NCI-H345 (cell line): ENCODE results near the gene UROC1.

Experiments used
- DNase-seq: peaks from one replicate; lab custom pipeline; 2025; lab: John Stamatoyannopoulos, UW

UROC1 gene

DNA sequence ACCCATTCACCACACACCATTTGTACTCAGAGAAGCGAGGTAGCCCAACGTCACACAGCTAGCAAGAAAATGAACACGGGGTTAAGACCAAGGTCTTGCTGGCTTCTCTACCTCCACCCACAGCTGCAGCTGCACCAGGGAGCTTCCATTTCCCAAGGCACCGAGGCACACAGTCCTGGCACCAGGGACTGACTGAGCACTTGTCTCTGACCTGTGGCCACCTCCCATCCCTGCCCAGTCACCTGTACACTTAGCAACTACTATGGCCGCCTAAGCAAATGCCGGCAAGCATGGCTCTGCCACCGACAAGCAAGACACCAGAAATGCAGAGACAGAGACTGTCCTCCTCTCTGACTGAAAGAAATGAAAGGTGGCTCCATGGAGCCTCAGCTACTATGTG, 57.2 kb downstream of the UROC1 start:
- no peak for DNase-seq

GRCh38 chr3:126459763-126460127, 57.8 kb downstream of the UROC1 start:
- no peak for DNase-seq

- DNase-seq = no peak
These were observed 58.3 kb downstream of the UROC1 start for GRCh38 chr3:126459111-126459762.

- DNase-seq = no peak
These were observed 60.7 kb downstream of the UROC1 start for GRCh38 chr3:126456766-126457388.

- DNase-seq = no peak
These were observed 61.4 kb downstream of the UROC1 start for GRCh38 chr3:126456211-126456610.

DNA sequence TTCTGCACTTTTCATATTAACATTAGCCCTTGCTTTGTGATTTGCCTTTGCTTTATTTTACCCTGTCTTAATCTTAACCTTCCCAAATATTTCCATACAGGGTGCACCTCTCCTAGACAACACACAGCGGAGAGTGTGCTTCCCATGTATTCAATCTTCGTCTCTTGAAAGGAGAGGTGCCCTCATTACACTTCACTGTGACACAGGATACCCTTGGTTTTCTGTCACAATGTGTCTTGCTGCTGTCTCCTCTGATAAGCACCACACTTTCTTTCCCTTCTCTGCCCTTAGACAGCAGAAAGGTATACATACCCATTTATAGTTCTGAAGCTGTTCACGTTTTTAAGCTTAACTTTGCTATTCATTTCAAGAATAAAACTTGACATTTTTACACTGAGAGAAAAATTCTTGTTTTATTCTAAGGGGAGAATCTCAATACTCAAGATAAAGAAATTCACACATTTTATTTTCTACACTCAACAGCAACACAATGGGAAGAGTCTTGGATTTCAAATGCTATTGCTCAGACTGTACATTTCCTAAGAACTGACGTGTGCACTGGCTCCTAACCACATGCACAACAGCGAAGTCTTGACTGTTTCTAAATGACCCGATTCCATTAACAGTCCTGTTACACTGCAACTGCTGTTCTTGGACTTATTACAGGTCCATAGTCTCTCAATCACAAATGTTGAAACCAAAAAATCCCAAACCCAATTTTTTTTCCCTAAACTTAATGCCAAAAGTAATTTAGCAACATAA, 63.0 kb downstream of the UROC1 start:
- no peak for DNase-seq

DNA sequence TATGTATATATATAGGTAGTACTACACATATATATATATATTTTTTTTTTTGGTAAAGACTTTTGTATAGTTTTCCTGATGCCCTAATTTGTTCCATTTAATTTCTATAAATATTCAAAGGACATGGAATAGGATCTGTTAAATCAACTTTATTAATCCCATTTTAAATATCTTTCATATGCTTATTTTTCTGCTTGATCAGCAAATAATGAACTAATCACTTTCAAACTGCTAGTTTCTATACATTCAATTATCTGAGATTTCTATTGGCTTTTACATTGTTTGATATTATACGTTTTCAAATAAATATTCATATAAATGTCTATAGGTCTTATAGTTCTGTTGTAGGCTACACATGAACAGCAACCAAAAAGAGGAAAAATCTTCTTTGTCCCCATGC, 63.5 kb downstream of the UROC1 start:
- DNase-seq = no peak

DNA sequence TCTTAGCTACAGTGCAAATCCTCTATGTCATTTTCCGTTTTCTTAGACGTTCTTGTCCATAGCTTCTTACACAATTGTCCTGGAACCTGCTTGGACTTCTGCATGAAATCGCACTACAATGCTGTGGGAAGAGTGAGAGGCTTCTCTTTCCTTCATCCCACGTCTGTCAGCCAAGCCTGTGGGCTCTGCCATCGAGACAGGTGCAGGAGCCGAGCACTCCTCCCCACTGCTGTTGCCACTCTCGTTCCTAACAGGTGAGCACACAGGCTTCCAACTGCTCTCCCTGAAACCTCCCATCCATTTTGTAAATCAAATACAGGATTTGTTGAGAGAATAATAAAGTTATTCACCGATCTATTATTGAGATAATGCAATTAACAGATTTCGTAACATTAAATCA, 65.4 kb downstream of the UROC1 start:
- DNase-seq = no peak

- no peak for DNase-seq
These were observed 66.1 kb downstream of the UROC1 start for GRCh38 chr3:126451511-126451910.

- no peak for DNase-seq
These were observed 66.8 kb downstream of the UROC1 start for GRCh38 chr3:126450744-126451143.

GRCh38 chr3:126450219-126450618, 67.4 kb downstream of the UROC1 start:
- DNase-seq = no peak

- no peak for DNase-seq
These were observed 67.9 kb downstream of the UROC1 start for GRCh38 chr3:126449621-126450051.

DNA sequence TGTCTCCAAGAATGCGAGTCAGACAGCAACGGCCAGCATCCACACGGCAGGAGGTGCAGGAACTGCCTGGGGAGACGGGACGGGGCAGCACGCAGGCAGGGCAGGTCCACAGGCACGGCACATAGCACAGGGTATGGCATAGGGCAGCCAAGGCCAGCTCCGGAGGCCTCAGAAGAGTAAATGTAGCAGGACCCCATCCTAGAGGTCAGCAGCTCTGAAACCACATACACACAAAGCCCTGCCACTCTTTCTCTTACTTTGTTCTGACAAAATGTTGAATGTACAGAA, 68.7 kb downstream of the UROC1 start:
- no peak for DNase-seq

DNA sequence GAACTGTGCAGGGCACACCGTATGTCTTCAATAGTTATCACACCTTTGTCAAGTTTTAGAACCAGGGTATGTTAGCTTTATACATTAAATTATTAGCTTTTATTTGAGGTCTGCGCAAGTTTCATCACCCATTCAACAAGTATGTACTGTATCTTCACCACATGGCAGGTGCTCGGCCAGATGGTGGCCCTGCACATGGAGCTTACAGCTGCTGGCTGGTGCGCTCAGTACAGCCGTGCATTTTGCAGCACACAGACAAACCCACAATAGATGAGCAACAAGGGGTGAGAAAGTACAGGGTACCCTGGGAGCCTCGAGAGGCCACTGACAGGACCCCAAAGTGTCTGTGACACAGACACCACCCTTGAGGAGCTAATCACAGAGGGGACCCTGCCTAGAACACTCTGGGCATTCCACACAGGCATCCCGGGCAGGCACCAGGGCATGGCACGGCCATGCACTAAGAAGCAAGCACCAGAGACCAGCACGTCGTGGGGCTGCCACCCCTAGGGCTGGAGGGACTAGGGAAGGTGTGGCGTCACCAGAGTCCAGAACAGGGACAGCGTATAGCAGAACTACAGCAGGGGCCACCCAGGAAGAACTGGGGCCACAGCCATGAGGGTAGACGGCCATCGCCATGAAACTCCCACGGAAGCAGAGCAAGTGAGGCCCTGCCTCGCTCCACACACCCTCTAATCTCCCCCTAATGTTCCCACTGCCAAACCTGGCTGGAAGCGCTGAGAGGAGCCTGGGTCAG, 69.3 kb downstream of the UROC1 start:
- no peak for DNase-seq

DNA sequence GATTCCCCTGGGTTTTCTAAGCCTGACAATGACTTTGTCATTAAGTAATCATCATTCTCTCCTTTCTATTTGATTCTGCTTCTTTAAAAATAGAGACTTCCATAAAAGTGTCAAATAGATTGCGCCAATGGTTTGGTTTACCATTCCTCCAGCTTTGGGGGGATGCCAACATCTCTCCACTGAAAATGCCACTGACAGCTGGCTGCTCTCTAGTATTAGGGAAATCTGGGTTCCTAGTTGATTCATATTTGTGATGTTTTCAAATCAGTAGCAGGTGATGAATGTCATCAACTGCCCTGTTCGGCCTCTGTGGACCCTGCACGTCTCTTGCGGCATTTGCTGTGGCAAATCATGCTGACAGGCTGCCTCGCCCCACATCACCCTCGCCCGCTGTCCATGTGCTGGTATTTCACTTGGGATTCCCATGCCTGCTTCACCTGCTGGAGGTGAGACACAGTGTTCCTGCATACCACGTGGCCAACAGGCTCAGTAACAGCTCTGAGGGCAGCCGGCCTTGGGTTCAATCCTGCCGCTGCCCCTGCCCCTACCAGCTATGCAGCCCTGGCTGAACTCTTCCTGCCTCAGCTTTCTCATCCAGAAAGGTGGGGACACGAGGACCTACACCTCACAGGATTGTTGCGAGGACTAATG, 70.0 kb downstream of the UROC1 start:
- no peak for DNase-seq

DNA sequence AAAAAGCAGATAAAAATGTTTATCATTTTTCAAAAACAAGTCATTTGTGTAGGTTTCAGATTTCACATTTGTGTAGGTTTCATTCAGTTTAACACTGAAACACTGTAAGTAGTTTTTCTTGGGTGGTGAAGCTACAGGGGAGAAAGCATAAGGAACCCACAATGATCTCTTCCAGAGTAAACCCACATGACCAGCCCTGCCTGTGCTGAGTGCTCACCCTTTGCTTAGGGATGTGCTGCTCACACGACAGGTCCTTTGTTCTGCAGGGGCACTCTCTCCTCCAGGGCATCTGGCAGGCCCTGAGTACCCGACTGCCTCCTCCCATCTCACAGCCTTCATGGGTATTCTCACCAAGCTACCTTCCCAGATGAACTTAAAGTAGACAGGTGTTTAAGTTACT, 70.8 kb downstream of the UROC1 start:
- peak; percentile 46 for DNase-seq

DNA sequence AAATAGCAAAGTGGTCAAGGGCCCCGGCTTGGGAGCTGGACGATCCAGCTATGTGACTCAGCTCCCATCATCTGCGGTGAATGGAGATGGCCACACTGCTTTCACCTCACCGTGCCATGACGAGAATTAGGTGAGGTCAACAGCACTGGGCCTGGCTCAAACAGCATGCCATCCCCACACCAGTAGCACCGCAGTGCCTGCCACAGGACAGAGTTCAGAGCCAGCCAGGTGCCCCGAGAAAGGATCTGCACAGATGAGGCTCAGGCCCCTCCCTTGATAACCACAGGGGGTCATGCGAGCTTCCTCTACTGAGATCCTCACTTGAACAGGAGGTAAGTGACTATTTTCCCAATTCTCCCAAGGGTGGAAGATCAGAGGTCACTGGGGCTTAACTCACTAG, 71.3 kb downstream of the UROC1 start:
- DNase-seq = no peak

GRCh38 chr3:126445506-126445905, 72.1 kb downstream of the UROC1 start:
- no peak for DNase-seq

DNA sequence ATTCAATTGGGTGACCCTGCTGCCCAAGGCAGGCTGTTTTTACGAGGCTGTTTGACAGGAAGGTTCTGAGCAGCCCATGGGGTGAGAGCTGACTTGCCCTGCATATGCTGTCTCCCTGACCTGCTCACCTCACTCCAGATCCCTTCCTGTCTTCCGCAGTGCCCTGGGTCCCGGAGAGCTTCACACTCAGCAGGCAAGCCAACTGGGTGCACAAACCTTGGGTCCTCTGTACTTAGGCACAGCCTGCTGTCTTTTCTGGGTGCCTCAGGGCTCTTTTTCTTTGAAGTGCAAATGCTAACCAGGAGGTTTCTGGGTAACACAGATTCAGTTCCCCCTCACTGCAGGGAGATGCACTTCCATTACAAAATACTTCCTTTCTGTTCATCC, 74.7 kb downstream of the UROC1 start:
- no peak for DNase-seq

DNA sequence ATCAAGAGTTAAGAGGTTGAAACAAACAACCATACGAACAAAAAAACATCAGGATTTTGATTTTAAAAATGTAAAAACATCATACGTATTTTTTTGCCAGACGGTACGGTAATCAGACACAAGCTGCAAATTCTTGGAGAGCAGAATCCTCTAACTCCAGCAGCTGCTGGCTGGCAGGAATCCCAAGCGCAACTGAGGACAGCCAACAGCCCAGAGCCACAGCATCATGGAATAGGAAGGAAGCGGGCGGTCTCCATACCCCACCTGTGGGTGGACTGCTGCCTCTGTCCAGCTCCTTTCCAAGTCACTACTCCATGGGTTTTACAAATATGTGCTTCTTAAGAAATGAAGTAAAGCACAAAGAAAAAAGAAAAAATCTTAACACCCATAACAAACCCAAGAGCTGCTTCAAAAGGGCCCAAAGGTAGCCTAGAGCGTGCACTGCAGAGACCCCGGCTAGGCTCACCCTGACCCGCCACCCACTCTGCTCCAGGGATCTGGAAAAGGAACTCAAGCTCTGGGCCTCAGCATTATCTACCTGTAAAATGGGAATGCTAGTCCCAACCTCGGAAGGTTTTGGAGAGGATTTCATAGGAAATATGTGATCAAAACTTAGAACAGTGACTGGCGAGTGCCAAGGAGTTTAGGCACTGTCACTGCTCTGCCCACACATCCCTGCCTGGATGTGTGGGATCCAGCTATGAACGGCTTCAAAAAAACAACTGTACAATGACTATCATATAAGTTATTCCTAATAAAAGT, 75.3 kb downstream of the UROC1 start:
- DNase-seq = no peak

DNA sequence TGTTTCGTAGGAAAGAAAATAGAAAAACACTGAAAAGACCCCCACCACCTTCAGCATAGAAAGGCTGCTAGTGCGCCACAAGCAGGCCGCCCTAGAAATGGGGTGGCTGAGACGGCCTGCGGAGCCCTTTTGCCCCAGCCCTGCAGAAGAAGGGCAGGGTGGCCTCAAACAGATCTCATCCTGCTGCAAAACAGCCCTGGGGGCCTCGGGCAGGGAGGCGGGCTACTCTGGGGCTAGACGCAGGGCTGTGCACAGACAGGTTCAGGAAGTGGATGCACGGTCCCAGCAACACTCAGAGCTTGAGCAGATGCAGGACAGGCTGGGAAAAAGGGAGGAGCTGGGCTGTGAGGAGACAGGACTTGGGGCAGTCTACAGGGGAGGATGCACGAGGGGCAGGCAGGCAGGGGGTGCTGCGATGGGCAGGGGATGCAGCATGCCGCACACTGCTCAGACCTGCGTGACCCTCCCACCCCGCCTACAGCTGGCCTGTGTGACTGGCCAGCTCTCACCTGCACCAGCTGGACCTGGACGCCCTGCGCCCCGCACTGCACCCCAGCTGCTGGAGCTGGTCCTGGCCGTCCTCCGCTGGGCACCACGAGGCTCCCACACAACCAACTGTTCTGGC, 76.2 kb downstream of the UROC1 start:
- no peak for DNase-seq
